DMS 273 (cell line): ENCODE results near the gene FGF12.

Experiments used
- DNase-seq: peaks from one replicate; lab custom pipeline; 2025; ENCODE audit not compliant: unreplicated experiment; lab: John Stamatoyannopoulos, UW

Gene FGF12

DNA sequence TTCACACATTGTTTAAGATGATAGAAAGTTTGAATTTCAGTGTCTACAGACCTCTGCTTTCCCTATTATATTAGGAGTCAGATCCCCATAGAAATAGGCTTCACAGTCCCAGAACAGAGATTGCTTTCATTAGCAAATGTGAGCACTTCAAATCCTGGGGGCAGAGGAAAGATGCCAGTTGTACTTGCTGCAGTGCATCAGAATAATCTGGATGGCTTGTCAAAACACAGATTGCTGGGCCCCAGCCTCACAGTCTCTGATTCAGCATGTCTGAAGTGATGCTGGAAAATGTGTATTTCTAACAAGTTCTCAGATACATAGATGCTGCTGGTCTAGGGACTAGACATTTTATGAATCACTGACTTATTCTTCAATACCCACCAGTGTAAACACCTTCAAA is 375.2 kb downstream of the FGF12 start:
- no peak for DNase-seq

GRCh38 chr3:192351441-192351840 is 375.9 kb downstream of the FGF12 start:
- DNase-seq: no peak

DNA sequence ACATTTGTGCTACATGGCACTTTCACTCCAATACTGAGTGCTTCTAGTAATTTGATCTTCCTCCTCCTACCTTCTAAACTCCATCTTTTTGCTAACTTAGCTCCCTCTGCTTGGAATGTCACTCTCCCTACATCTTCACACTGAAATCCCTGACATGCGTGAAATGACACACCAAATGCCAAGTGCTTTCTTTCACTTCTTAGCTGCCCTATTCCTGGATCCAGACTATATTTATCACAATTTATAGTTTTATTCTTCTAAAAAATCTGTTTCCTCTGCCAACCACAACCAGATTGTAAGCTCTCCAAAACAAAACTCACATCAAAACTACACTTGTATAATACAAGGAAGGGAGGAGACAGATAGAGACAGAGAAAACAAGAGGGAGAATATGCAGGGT is 387.3 kb downstream of the FGF12 start:
- no peak for DNase-seq

DNA sequence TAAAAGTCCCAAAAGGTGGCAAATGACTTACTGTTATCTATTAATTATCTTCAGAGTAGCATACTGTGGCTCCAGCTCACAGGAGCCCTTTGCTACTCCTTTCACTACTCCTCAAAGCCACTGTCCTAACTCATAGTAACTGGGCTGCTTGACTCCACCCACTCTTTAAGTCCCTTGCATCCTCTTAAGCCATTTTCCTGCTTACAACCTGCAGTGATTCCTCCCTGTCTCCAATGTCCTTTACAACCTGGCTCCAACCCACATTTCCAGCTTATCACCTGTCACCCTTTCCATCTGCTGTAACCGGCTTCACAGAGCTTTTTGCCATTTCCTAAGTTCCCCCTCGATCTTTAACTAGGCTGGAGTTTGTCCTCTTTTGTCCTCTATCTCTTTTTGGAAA is 388.1 kb downstream of the FGF12 start:
- DNase-seq: no peak

- peak; percentile 10 for DNase-seq
These were observed 391.1 kb downstream of the FGF12 start for GRCh38 chr3:192336286-192336685.

GRCh38 chr3:192332386-192333291 is 394.7 kb downstream of the FGF12 start:
- DNase-seq: no peak

DNA sequence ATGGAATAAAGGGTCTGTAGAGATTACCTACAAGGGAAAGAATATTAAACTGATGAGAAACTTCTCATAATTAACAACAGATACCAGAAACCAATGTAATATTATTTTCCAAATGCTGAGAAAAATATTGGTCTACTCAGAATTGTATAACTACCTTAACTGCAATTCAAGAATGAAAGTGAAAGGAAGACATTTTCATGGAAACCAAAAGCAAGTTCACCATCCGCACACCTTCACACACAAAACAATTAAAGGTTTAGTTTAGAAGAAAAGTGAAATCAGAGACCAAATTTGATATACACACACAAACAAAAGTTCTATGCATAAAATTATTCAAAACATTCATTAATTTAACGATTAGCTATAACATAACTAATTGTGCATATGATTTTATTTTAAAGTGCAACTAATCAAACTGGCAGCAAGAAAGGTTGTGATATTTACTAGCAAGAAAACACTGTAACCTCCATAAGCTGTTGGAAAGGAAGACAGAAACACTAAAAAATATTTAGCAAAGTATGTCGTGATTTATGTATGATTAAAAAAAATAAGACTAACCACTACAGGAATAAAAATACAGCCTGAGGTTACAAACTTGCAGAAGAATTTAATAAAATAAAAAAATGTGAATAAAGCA is 395.5 kb downstream of the FGF12 start:
- no peak for DNase-seq

- no peak for DNase-seq
These were observed 400.7 kb downstream of the FGF12 start for GRCh38 chr3:192326656-192327055.

GRCh38 chr3:192317564-192317963 is 409.8 kb downstream of the FGF12 start:
- no peak for DNase-seq

DNA sequence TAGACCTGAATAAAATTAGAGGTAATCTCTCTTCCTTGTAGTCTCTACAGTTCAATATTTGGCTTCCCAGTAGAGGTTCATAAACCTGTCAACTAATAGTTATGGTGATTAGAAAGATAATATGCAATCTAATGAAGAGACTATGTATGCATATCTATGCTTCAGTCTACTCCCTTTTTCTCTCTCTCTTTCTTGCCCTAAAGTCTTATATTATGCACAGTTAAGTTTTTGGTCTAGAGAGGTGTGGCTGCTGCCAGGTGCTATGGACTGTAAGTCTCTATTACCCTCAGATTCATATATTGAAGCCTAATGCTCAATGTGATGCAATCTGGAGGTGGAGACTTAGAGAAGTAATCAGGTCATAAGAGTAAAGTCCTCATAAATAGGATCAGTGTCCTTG is 413.7 kb downstream of the FGF12 start:
- no peak for DNase-seq

GRCh38 chr3:192307631-192308030 is 419.7 kb downstream of the FGF12 start:
- peak; percentile 15 for DNase-seq

DNA sequence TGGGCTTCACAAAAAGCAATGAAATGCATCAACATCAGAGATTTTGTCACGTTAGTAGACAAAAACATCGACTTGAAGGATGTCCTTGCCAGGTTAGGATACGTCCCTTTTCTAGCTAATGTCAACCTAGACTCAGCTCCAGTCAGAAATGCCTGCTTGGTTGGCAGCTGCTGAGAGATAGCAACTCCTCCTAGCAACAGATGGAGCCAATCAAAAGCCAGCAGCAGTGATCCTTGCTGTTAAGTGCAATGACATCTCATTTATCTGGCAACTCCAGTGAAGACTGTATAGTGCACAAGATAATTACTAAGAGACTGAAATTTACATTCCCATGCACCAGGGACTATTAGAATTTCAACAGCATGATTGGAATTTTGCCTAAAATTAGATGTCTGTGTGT is 424.1 kb downstream of the FGF12 start:
- DNase-seq: peak; percentile 82

GRCh38 chr3:192302721-192303120 is 424.6 kb downstream of the FGF12 start:
- DNase-seq: no peak

- DNase-seq: no peak
These were observed 427.4 kb downstream of the FGF12 start for GRCh38 chr3:192299921-192300320.

DNA sequence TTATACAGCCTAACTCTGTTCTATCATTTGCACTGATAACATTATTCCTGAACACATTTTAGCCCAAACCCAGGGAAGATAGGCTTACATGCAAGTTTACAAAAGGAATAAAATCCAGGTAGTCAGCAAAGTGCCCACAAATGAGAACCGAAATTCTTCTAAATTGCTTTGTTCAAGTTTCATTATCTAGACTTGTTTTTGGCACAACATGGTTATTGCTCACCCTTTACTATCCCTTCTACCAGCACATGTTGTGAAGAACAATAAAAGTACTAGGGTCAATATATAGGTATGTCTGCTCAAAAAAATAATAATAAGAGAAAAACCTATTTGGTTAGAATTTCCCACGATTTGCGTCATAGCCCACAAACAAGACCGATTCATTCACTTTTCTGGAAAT is 430.5 kb downstream of the FGF12 start:
- no peak for DNase-seq

GRCh38 chr3:192284443-192285072 is 442.8 kb downstream of the FGF12 start:
- no peak for DNase-seq

- peak; percentile 30 for DNase-seq
These were observed 446.0 kb downstream of the FGF12 start for GRCh38 chr3:192281207-192281880.

- no peak for DNase-seq
These were observed 447.7 kb downstream of the FGF12 start for GRCh38 chr3:192279664-192280063.

DNA sequence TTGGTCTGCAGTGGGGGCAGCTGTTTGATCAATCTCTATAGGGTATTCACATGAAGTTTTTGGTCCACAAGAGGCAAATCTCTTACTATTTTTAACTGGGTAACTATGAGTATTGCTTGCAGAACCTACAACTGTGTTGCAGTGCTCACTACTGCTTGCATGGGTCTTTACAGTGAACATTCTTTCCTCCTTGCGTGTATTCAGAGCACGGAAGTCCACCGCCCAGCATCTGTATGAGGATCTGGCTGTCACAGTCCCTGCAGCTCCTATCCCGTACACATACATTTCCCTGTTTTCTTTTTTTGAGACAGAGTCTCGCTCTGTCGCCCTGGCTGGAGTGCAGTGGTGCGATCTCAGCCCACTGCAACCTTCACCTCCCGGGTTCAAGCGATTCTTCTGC is 449.9 kb downstream of the FGF12 start:
- no peak for DNase-seq

- no peak for DNase-seq
These were observed 451.5 kb downstream of the FGF12 start for GRCh38 chr3:192275741-192276355.

DNA sequence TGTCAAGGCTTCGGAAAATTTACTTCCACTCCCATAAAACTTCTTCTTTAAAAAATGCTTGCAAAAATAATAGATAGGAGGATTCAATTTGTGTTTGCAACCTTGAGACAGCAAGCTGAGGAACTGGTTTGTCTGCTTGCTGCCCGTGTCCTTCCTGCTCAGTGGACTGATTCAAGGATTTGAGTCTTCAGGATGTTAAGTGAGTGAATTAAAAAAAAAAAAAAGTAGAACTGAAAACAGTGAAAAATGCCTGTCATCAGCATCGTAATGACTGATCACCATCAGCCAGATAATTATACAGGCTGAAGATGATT is 453.7 kb downstream of the FGF12 start:
- DNase-seq: no peak
